ENCODE results near the gene EXOC6B.

EXOC6B gene

GRCh38 chr2:72263043-72263775 lies 562.6 kb downstream of the EXOC6B start:
- no peak for DNase-seq

- DNase-seq = no peak
Observed at GRCh38 chr2:72261076-72261475, 564.8 kb downstream of the EXOC6B start.

DNA sequence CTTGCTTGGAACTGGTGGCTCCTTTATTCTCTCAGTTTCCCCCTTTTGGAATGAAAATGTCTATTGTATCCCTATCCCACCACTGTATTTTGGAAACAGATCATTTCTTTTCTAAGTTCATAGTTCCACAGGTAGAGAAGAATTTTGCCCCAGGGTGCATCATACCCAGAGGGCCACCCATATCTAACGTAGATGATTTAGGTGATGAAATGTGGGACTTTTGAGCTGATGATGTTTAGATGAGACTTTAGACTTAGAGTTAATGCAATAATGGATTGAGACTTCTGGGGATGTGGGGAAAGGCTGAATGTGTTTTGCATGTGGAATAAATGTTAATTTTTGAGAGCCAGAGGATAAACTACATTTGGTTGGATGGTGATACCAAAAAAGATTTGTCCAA lies 570.3 kb downstream of the EXOC6B start:
- no peak for DNase-seq

DNA sequence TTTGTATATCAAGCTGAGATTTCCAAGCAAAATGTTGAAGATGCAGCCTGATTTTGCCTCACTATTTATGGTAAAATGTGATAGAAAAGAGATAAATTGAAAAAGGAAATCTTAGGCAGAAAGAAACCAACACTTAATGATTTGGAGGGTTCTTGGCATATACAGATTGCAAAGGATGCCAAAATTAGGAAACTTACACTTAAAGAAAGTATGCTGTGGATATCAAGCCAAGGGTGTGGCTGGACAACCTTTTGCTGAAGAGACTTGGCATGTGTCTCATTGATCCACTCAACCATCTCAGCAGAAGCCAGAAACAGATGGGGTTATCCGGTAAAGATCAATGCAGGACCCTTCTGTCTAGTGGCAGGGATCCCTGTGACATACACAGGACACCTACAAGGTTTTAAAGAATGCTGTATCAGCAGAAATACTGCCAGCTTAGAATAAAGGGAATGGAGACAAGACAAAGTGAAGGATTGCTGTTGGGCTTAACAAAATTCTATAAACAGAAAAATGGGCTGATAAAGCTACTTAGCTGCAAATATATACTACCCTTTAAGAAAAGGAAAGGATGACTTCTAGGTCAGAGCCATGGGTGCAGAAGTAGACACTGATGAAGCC lies 570.9 kb downstream of the EXOC6B start:
- no peak for DNase-seq

GRCh38 chr2:72238311-72238710 lies 587.5 kb downstream of the EXOC6B start:
- no peak for DNase-seq

DNA sequence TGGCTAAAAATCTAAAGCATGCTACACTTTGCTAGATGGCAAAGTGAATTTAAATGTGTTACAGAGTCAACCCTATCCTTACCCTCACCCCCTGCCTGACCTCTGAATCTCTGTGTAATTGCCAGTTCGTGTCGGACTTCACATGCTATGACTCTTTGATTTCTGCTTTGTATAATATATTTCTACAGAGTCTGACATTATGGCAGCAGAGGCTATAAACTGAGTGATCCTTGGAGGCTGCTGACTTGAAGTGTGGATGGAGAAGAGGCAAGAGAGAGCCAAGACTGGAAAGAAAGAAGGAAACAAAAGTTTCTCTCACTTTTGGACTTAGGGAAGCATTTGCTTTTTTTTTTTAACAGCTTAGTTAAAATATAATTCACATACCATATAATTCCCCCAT lies 588.3 kb downstream of the EXOC6B start:
- DNase-seq = no peak

DNA sequence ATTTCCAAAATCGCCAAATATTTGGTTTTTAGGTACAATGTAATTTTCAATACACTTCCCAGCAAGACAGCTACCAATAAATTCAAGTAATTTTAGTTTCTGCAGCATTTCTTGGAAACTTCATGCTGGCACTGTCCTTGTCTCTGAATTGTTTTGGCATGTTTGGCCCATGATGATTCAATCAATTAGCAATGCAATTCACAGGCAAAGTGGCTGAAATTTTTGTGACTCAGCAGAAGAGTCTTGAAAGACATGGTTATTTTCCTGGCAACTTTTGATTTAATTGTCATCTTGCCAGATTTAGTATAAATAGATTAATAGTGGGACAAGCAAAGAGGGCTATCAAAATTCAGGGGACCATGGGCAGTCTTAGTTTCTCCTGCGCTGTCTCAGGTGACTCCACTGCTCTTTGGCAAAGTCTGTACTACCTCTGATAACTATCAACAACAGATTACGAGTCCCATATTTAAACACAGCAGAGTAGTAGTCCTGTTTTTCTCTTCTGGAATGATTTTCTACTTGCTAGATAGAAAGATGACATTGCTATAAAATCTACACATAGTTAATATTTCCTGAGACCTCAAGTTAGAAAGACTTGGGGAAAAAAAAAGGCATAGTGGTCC lies 589.3 kb downstream of the EXOC6B start:
- peak; percentile 8 to 24 for DNase-seq

DNA sequence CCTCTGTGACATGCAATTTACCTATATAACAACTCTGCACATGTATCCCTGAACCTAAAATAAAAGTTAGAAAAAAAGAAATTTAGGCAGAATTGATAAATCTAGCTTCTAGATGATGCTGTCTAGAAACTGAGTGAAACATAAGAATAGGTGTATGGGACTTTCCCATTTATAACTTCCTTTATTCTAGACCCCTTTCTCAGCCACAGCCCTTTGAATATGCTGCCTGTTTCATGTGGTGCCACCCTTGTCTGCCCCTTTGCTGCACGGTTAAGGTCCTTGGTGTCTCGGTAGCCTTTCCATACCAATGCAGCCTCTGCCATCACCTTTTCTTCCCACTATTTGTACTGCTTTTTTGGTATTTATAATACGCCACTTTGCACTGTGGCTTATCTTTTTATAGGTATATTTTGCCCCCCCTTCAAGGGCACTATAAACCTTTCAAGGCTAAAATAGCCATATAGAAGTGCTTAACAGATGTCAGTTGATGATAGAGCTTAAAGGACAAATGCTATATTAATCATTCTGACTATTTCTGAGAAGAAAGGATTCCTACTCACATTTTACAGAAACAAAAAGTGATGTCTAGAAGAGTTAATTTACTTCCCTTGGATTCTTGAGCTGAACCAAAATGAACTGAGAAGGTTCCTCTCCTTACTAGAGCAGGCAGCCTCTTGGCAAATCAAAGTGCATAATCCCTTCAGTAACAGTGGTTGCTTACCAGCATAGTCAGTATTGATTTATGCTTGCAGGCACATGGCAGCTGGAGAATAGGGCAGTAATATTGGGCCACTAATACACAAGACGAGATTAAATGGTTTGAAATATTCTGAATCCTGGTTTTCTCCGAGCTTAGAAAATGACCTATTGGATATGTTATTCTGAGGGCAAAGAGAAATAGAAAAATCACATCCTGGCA lies 590.1 kb downstream of the EXOC6B start:
- no peak for DNase-seq

GRCh38 chr2:72233211-72233610 lies 592.6 kb downstream of the EXOC6B start:
- no peak for DNase-seq

- DNase-seq = no peak
Observed at GRCh38 chr2:72222829-72223564, 602.8 kb downstream of the EXOC6B start.

DNA sequence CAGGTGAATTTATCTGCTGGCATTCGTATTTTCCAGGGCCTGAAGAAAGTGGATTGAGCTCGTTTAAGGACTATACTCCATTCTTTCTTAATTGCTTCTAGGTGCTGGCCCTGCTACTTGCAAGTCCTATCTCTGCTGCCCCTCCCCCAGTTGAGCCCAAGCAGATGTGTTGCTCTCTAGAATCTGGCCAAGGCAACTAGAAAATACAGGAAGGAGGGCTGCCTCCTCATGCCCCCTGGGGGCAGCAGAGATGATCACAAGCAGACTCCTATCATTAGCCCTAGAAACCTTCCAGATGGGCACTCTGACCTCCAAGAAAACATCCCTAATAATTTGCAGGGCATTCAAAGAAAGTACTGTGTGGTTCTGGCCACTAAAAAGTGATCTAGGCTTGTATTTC lies 605.7 kb downstream of the EXOC6B start:
- peak in 1 of 2 experiments; percentile 14 for DNase-seq

DNA sequence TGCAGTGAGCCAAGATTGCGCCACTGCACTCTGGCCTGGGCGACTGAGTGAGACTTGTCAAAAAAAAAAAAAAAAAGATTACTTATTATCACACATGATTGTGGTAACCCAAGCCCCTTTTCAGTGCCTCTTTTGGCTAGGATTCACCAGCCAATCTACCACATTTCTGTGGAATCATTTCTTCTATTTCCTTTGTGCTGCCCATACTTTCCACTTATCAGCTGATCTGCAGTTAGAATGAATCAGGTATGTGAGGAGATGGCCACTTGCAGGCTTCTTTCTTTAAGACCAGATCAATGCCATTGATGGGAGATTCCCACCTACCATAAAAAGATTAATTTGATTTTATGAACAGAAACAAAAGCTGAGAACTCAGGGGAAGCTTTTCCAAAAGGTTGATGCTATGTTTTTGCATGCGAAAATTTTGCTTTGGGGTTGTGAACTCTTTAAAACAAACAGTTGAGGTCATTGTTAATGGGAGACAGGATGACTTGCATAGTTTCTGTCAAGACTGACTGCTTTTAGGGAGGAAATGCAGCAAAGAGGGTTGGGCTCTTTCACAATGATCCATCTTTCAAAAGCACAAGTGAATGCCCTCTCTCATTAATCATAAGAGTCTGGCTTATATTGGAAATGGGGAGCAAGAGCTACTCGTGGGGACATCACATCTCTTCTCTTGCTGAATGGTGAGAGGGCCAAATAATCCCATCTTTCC lies 611.2 kb downstream of the EXOC6B start:
- no peak for DNase-seq

DNA sequence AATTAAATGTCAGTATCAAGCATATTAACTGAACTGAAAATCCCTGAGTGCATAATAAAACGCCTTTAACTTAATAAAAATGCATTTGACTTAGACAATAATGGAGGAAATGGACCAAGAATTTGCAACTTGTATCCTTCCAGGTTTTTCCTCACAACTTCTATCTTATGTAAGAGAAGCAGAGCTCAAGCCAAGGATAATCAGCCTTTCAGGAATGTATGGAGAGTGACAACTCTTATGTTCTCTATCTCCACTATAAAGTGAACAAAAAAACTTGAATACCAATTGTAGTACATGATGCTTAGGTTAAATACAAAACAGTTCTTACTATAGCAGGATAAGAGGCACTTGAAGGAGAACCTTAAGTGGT lies 613.4 kb downstream of the EXOC6B start:
- no peak for DNase-seq

DNA sequence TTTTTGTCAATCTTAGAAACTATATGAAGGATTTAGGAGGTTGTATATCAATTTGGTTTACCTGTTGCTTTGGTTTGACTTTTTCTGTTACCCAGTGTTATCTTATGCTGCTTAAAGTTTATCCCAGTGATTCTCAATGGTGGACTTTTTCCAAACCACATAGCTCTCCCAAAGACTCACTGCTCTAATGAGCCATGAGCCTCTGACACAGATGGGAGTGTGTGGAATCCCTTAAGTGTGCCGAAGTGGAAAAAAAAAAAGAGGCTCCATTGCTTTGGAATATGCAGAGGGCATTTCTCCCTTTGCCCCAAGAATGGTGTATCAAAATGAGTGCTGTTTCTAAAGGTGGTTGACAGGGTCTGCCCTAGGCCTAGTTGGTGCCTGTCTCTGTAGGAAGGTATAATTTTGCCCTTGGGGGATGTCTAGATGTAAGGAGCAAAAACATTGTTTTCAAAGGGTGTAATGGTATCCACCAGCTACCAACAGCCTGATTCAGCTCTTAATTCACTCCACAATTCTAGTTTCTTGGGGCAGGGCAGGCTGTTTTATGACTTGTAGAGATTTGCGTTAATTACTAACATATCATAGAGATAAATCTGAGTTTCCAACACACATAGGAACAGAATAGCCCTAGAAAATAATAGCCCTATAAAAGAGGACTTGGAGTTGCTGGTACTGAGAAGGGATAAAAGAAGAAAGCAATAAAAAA lies 613.9 kb downstream of the EXOC6B start:
- DNase-seq = no peak

DNA sequence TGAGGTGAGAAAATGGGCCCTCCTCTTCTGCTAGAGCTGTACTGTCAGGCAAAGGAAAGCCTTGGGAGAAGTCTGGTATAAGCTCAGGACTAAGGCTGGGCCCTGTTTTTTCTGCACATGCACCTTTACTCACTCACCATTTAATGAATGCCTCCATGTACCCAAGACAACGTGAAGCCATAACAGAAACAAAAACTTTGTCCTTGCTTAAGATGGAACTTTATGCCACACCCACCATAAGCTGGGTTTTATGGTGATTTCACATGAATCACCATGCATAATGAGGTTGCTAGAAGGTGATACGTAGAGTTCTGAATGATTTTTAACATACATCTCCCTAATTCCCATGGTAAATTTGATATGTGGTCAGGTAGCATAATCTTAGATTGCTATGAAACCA lies 614.5 kb downstream of the EXOC6B start:
- DNase-seq = no peak

DNA sequence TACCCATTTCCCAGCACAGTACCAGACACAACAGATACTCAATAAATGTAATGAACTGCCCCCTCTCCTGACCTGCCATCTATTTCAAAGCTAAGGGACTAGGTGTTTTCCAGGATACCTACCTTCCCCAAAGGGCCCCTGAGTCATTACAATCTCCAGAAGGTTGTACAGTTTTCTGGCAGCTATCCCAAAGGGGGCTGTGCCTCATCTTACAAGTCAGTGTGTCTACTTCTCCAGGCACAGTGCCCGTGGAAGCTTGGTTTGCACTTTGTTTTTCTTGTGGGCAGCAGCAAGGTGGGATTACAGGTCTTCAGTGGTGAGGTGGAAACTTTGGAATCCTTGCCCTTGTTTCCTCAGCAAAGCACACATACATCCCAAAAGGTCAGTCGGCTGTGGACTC lies 615.4 kb downstream of the EXOC6B start:
- no peak for DNase-seq

- no peak for DNase-seq
Observed at GRCh38 chr2:72208225-72208624, 617.6 kb downstream of the EXOC6B start.

GRCh38 chr2:72207334-72207733 lies 618.5 kb downstream of the EXOC6B start:
- DNase-seq = no peak

DNA sequence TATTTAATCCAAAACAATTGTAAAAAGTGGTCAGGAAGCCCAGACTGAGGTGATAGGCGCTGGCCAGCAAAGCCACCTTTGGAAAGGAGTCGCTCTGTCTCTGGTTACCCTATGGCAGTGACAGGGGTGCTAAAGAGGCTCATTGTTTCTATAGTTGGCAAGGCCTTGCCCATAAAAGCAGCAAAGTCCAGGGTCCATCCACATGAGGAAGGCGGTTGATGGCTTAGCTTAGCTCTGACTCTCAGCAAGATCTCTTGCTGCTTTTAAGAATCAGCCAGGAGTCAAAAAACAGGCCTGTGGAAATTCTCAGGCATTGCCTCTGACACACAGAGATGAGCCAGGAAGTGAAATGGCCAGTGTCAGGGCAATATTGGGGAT lies 620.3 kb downstream of the EXOC6B start:
- no peak for DNase-seq

- no peak for DNase-seq
Observed at GRCh38 chr2:72204786-72205503, 620.9 kb downstream of the EXOC6B start.
